GM18867 (cell line): ENCODE measurements around the gene PLG.
A peak's percentile ranks its signal among the peaks of the same experiment; 100 is the strongest.
"Not testable (repeated sequence)": the region's sequence is repeated elsewhere in the genome, so short reads cannot be mapped to it uniquely, and the experiment has no call there.

Experiments
- ATAC-seq: cut with Tn5 transposase; IDR thresholded peaks from one replicate; pipeline ENCODE4 v1.9.1; 2021; ENCODE audit warnings: mild to moderate bottlenecking, moderate library complexity; ENCODE audit not compliant: unreplicated experiment

Gene PLG

GRCh38 chr6:160701918-160702680, at the start of gene PLG:
PLG (plus strand) TSS chr6:160702244; CDS start chr6:160702305, 61 bp downstream.
- not testable (repeated sequence) for ATAC-seq

- ATAC-seq, result no peak
Measured at GRCh38 chr6:160659562-160659961, 42.5 kb upstream of the PLG start.

- no peak for ATAC-seq
Measured at GRCh38 chr6:160661216-160661615, 40.8 kb upstream of the PLG start.

GRCh38 chr6:160662429-160662828, 39.6 kb upstream of the PLG start:
- no peak for ATAC-seq

GRCh38 chr6:160662842-160663241, 39.2 kb upstream of the PLG start:
- ATAC-seq, result no peak

- ATAC-seq, result not testable (repeated sequence)
Measured at GRCh38 chr6:160664198-160664597, 37.8 kb upstream of the PLG start, which contains the start of gene LPA. LPA (minus strand) TSS chr6:160664275; CDS start chr6:160664214, 61 bp downstream.

- ATAC-seq, result peak; percentile 93
Measured at GRCh38 chr6:160667639-160668481, 34.2 kb upstream of the PLG start.

GRCh38 chr6:160668589-160668988, 33.5 kb upstream of the PLG start:
- no peak for ATAC-seq

- ATAC-seq, result not testable (repeated sequence)
Measured at GRCh38 chr6:160676418-160676817, 25.6 kb upstream of the PLG start.

- ATAC-seq, result no peak
Measured at GRCh38 chr6:160678230-160678629, 23.8 kb upstream of the PLG start.

- no peak for ATAC-seq
Measured at GRCh38 chr6:160678744-160679401, 23.2 kb upstream of the PLG start.

GRCh38 chr6:160679402-160679769, 22.7 kb upstream of the PLG start:
- ATAC-seq, result no peak

GRCh38 chr6:160685101-160685761, 16.8 kb upstream of the PLG start:
- not testable (repeated sequence) for ATAC-seq

GRCh38 chr6:160685762-160686450, 16.1 kb upstream of the PLG start:
- no peak for ATAC-seq

- no peak for ATAC-seq
Measured at GRCh38 chr6:160690458-160690857, 11.6 kb upstream of the PLG start.

- no peak for ATAC-seq
Measured at GRCh38 chr6:160691617-160692016, 10.4 kb upstream of the PLG start.

GRCh38 chr6:160692369-160692959, 9.6 kb upstream of the PLG start:
- no peak for ATAC-seq

- not testable (repeated sequence) for ATAC-seq
Measured at GRCh38 chr6:160695025-160695424, 7.0 kb upstream of the PLG start.

GRCh38 chr6:160695622-160696021, 6.4 kb upstream of the PLG start:
- not testable (repeated sequence) for ATAC-seq

- ATAC-seq, result not testable (repeated sequence)
Measured at GRCh38 chr6:160696884-160697283, 5.2 kb upstream of the PLG start.
